Measurements from ENCODE around the gene GGT6.

GGT6 gene

GRCh38 chr17:4554441-4554996 is 5.9 kb downstream of the GGT6 start:
- no peak for DNase-seq

GRCh38 chr17:4553669-4554068 is 6.7 kb downstream of the GGT6 start:
- DNase-seq: no peak

- DNase-seq: no peak
These were observed 8.4 kb downstream of the GGT6 start for GRCh38 chr17:4551796-4552525.

GRCh38 chr17:4551141-4551540 is 9.2 kb downstream of the GGT6 start:
- no peak for DNase-seq

GRCh38 chr17:4550534-4551039 is 9.8 kb downstream of the GGT6 start:
- DNase-seq: no peak

- no peak for DNase-seq
These were observed 10.4 kb downstream of the GGT6 start for GRCh38 chr17:4549781-4550533.

GRCh38 chr17:4548721-4549531 is 11.5 kb downstream of the GGT6 start:
- no peak for DNase-seq

- no peak for DNase-seq
These were observed 12.3 kb downstream of the GGT6 start for GRCh38 chr17:4548061-4548461.

- no peak for DNase-seq
These were observed 13.1 kb downstream of the GGT6 start for GRCh38 chr17:4547118-4547906.

- DNase-seq: no peak
These were observed 15.0 kb downstream of the GGT6 start for GRCh38 chr17:4545217-4545951.

- DNase-seq: peak in 5 of 56 donors; percentile 26 to 56 (median 37)
These were observed 15.5 kb downstream of the GGT6 start for GRCh38 chr17:4544951-4545216.

GRCh38 chr17:4544135-4544950 is 16.0 kb downstream of the GGT6 start:
- DNase-seq: peak in 1 of 56 donors; percentile 56

- DNase-seq: no peak
These were observed 16.8 kb downstream of the GGT6 start for GRCh38 chr17:4543557-4544026.

- DNase-seq: no peak
These were observed 17.6 kb downstream of the GGT6 start for GRCh38 chr17:4542726-4543191.

- DNase-seq: no peak
These were observed 18.2 kb downstream of the GGT6 start for GRCh38 chr17:4542003-4542725.

GRCh38 chr17:4541328-4542002 is 18.9 kb downstream of the GGT6 start:
- DNase-seq: peak in 8 of 56 donors; percentile 8 to 55 (median 32)

- DNase-seq: no peak
These were observed 19.6 kb downstream of the GGT6 start for GRCh38 chr17:4540687-4541327.
